ENCODE measurements around the gene ELAVL2.

ELAVL2 gene

GRCh38 chr9:23721466-23721865 lies 104.6 kb downstream of the ELAVL2 start:
- DNase-seq = no peak

- no peak for DNase-seq
Observed at GRCh38 chr9:23717505-23717904, 108.5 kb downstream of the ELAVL2 start.

GRCh38 chr9:23707249-23707648 lies 118.8 kb downstream of the ELAVL2 start:
- DNase-seq = no peak

- no peak for DNase-seq
Observed at GRCh38 chr9:23702311-23702922, 123.6 kb downstream of the ELAVL2 start.

GRCh38 chr9:23701291-23701690 lies 124.7 kb downstream of the ELAVL2 start:
- DNase-seq = no peak

GRCh38 chr9:23700359-23700758 lies 125.7 kb downstream of the ELAVL2 start:
- DNase-seq = no peak

- DNase-seq = no peak
Observed at GRCh38 chr9:23698161-23698560, 127.9 kb downstream of the ELAVL2 start.

- DNase-seq = no peak
Observed at GRCh38 chr9:23695572-23695971, 130.5 kb downstream of the ELAVL2 start.

- DNase-seq = no peak
Observed at GRCh38 chr9:23693374-23693773, 132.7 kb downstream of the ELAVL2 start.

GRCh38 chr9:23686896-23687295 lies 139.1 kb downstream of the ELAVL2 start:
- no peak for DNase-seq

GRCh38 chr9:23686257-23686656 lies 139.8 kb downstream of the ELAVL2 start:
- no peak for DNase-seq

- no peak for DNase-seq
Observed at GRCh38 chr9:23683611-23684061, 142.4 kb downstream of the ELAVL2 start.

- no peak for DNase-seq
Observed at GRCh38 chr9:23682891-23683431, 143.1 kb downstream of the ELAVL2 start.

GRCh38 chr9:23682352-23682751 lies 143.7 kb downstream of the ELAVL2 start:
- DNase-seq = no peak

GRCh38 chr9:23677446-23677845 lies 148.6 kb downstream of the ELAVL2 start:
- DNase-seq = no peak

GRCh38 chr9:23674016-23674585 lies 151.9 kb downstream of the ELAVL2 start:
- no peak for DNase-seq

- DNase-seq = no peak
Observed at GRCh38 chr9:23672151-23672550, 153.9 kb downstream of the ELAVL2 start.

- no peak for DNase-seq
Observed at GRCh38 chr9:23669776-23670175, 156.3 kb downstream of the ELAVL2 start.

GRCh38 chr9:23665635-23666034 lies 160.4 kb downstream of the ELAVL2 start:
- no peak for DNase-seq

GRCh38 chr9:23665051-23665450 lies 161.0 kb downstream of the ELAVL2 start:
- DNase-seq = no peak

- no peak for DNase-seq
Observed at GRCh38 chr9:23663946-23664345, 162.1 kb downstream of the ELAVL2 start.

- DNase-seq = no peak
Observed at GRCh38 chr9:23663536-23663935, 162.5 kb downstream of the ELAVL2 start.

- no peak for DNase-seq
Observed at GRCh38 chr9:23663125-23663524, 162.9 kb downstream of the ELAVL2 start.

GRCh38 chr9:23662320-23662719 lies 163.7 kb downstream of the ELAVL2 start:
- DNase-seq = no peak

Data from AML-193 (cell line).